Thyroid gland (tissue), 4 donors: ENCODE measurements around the gene TRABD2B.

Experiments used
- CTCF ChIP-seq, 6 experiments: fragments of 200-600 bp in 3 of 6; fragments of 450-650 bp in 3 of 6; sonication (generic) in 3 of 6; IDR thresholded peaks; one replicate each; pipeline ENCODE4 v1.5.1; 2016 to 2019; ENCODE audit warnings: antibody characterized with exemption in 6 of 6, mild to moderate bottlenecking in 2 of 6, inconsistent platforms in 1 of 6, moderate library complexity in 1 of 6
- POLR2A ChIP-seq, 2 donors: fragments of 450-650 bp; IDR thresholded peaks; one replicate each; pipeline ENCODE4 v1.6.1; 2017; ENCODE audit warnings: antibody characterized with exemption in 2 of 2, mild to moderate bottlenecking in 2 of 2, moderate library complexity in 1 of 2

- TF ChIP-seq CTCF (IDR thresholded peaks at IDR 0.05) (no peak), POLR2A (IDR thresholded peaks at IDR 0.05) (no peak)
These were observed 172.9 kb downstream of the TRABD2B start for GRCh38 chr1:47824297-47824696.
